ENCODE data around the gene KIAA1217. TPM values are rescaled to one million over a fixed set of nuclear protein-coding genes. Genes with fewer than 3 reads are reported as not detected.

Gene KIAA1217
- polyA plus RNA-seq, 3 donors: not detected

DNA sequence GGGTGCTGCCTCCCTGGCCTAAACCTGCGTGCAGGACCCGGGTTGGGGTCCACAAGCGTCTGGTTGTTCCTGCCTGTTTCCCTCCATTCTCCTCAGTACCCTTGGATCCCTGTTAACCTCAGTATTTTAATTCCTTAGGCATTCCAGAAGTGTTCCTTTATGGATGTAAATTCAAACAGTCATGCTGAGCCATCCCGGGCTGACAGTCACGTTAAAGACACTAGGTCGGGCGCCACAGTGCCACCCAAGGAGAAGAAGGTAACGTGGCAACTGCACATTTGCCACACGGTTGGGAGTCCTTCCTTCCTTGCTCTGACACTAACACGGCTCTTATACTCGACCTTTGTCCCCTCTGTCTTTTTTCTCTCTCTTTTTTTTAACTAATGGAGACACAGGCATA lies 327.7 kb downstream of the KIAA1217 start:
- Histone ChIP-seq H4K20me1 (ENCODE audit: insufficient read depth, low read length) (no peaks in the 10 kb centered on the region), H3K79me2 (ENCODE audit: insufficient read depth, low read length) (no peaks in the 10 kb centered on the region), H3K4me3 (replicated peaks in 1 of 3; ENCODE audit: low read depth in 2 of 3, low read length in 3 of 3) (no peak overlapping the region), H3K4me1 (ENCODE audit: control insufficient read depth in 1 of 2, insufficient read depth in 2 of 2, low read length in 2 of 2) (no peaks in the 10 kb centered on the region), H3K27me3 (ENCODE audit: control insufficient read depth in 2 of 2, insufficient read depth in 2 of 2, low read length in 2 of 2) (no peaks in the 10 kb centered on the region), H3K9ac (ENCODE audit: insufficient read depth, low read length, poor library complexity, severe bottlenecking) (no peak overlapping the region), H3K36me3 (replicated peaks in 1 of 2; ENCODE audit: control insufficient read depth in 1 of 2, insufficient read depth in 2 of 2, low read length in 2 of 2) (no peaks in the 10 kb centered on the region), H2AFZ (ENCODE audit: insufficient read depth, low read depth, low read length, poor library complexity, severe bottlenecking) (no peak overlapping the region), H3K27ac (ENCODE audit: low read depth in 1 of 2, low read length in 2 of 2) (no peak overlapping the region), H3K4me2 (replicated peaks; ENCODE audit: extremely low read depth, low read length, poor library complexity, severe bottlenecking) (no peak overlapping the region), H3K9me3 (replicated peaks in 1 of 2; ENCODE audit: control insufficient read depth in 1 of 2, insufficient read depth in 1 of 2, low read length in 2 of 2) (no peaks in the 10 kb centered on the region)
- intact Hi-C loops (cut with micrococcal nuclease): no loop called here
- TF ChIP-seq, protein P1, sequence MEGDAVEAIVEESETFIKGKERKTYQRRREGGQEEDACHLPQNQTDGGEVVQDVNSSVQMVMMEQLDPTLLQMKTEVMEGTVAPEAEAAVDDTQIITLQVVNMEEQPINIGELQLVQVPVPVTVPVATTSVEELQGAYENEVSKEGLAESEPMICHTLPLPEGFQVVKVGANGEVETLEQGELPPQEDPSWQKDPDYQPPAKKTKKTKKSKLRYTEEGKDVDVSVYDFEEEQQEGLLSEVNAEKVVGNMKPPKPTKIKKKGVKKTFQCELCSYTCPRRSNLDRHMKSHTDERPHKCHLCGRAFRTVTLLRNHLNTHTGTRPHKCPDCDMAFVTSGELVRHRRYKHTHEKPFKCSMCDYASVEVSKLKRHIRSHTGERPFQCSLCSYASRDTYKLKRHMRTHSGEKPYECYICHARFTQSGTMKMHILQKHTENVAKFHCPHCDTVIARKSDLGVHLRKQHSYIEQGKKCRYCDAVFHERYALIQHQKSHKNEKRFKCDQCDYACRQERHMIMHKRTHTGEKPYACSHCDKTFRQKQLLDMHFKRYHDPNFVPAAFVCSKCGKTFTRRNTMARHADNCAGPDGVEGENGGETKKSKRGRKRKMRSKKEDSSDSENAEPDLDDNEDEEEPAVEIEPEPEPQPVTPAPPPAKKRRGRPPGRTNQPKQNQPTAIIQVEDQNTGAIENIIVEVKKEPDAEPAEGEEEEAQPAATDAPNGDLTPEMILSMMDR (IDR thresholded peaks at IDR 0.05): no peak
- no peak overlapping the region for H3K27ac Mint-ChIP-seq
- 90% methylated on average over 10 of the region's 11 CpGs for WGBS (ENCODE audit: insufficient coverage)
- no peak overlapping the region for H3K4me3 Mint-ChIP-seq
- H3K27me3 Mint-ChIP-seq (ENCODE audit: low read depth in 3 of 3): peaks cover 1 to 5% (median 2%) of the 10 kb centered on the region in 3 donors
- H3K36me3 Mint-ChIP-seq: no peaks in the 10 kb centered on the region
- H3K4me1 Mint-ChIP-seq: no peaks in the 10 kb centered on the region
- peaks cover 0 to 7% (median 0%) of the 10 kb centered on the region in 7 donors for H3K9me3 Mint-ChIP-seq
- no peak for DNase-seq

DNA sequence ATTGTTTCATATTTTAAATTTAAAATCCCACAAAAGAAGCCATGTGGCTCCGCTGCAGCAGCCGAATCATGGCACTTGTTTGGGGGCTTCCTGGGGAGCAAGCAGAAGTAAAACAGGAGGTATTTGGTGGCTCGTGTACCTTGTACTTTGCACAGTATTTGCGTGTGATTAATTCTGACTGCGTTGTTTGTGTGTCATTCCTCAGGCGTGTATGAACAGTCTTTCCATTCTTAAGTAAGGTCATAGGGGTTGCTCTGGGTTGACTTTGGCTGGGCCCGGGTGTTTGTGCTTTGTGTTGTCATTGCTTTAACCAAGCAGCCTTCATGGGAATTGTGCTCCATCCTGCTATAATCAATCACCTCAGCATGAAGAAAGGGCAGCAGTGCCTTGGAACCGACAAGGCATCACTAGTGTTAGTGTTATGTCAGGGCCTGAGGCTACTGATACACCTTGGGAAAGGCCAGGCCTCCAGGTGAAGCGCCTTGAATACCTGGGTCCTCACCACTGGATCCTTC lies 332.4 kb downstream of the KIAA1217 start:
- Histone ChIP-seq H3K27me3 (ENCODE audit: control insufficient read depth in 2 of 2, insufficient read depth in 2 of 2, low read length in 2 of 2) (no peaks in the 10 kb centered on the region), H3K4me3 (replicated peaks in 1 of 3; ENCODE audit: low read depth in 2 of 3, low read length in 3 of 3) (no peak overlapping the region), H3K9ac (ENCODE audit: insufficient read depth, low read length, poor library complexity, severe bottlenecking) (no peak overlapping the region), H3K79me2 (ENCODE audit: insufficient read depth, low read length) (no peaks in the 10 kb centered on the region), H3K4me1 (ENCODE audit: control insufficient read depth in 1 of 2, insufficient read depth in 2 of 2, low read length in 2 of 2) (no peaks in the 10 kb centered on the region), H3K9me3 (replicated peaks in 1 of 2; ENCODE audit: control insufficient read depth in 1 of 2, insufficient read depth in 1 of 2, low read length in 2 of 2) (no peaks in the 10 kb centered on the region), H3K36me3 (replicated peaks in 1 of 2; ENCODE audit: control insufficient read depth in 1 of 2, insufficient read depth in 2 of 2, low read length in 2 of 2) (no peaks in the 10 kb centered on the region), H3K27ac (ENCODE audit: low read depth in 1 of 2, low read length in 2 of 2) (no peak overlapping the region), H4K20me1 (ENCODE audit: insufficient read depth, low read length) (no peaks in the 10 kb centered on the region), H3K4me2 (replicated peaks; ENCODE audit: extremely low read depth, low read length, poor library complexity, severe bottlenecking) (no peak overlapping the region), H2AFZ (ENCODE audit: insufficient read depth, low read depth, low read length, poor library complexity, severe bottlenecking) (no peak overlapping the region)
- no peak for DNase-seq
- Mint-ChIP-seq H3K27me3 (ENCODE audit: low read depth in 3 of 3) (peaks cover 1 to 4% (median 3%) of the 10 kb centered on the region in 3 donors), H3K27ac (no peak overlapping the region), H3K36me3 (no peaks in the 10 kb centered on the region), H3K9me3 (peaks cover 0 to 6% (median 3%) of the 10 kb centered on the region in 7 donors), H3K4me1 (no peaks in the 10 kb centered on the region), H3K4me3 (no peak overlapping the region)
- intact Hi-C loops (cut with micrococcal nuclease): no loop called here
- TF ChIP-seq, protein P1 (IDR thresholded peaks at IDR 0.05): no peak
- 81% methylated on average over 6 of the region's 9 CpGs for WGBS (ENCODE audit: insufficient coverage)
